HG02970 (cell line): ENCODE data around the gene FKBP14.
A peak's percentile ranks its signal among the peaks of the same experiment; 100 is the strongest.

Experiments used
- ATAC-seq: cut with Tn5 transposase; IDR thresholded peaks from one replicate; pipeline ENCODE4 v1.9.1; 2021; ENCODE audit warnings: mild to moderate bottlenecking, moderate library complexity, moderate number of reproducible peaks; ENCODE audit not compliant: unreplicated experiment, low FRiP score

Gene FKBP14

GRCh38 chr7:29995652-29996051, 30.9 kb downstream of the FKBP14 start:
- no peak for ATAC-seq

GRCh38 chr7:29993140-29993539, 33.4 kb downstream of the FKBP14 start:
- ATAC-seq, result no peak

GRCh38 chr7:29991937-29992336, 34.6 kb downstream of the FKBP14 start:
- ATAC-seq, result no peak

- ATAC-seq, result no peak
Observed at GRCh38 chr7:29990931-29991330, 35.6 kb downstream of the FKBP14 start.

- ATAC-seq, result peak; percentile 36
Observed at GRCh38 chr7:29989257-29989995, 37.1 kb downstream of the FKBP14 start, which contains the start of gene SCRN1. TSS of gene SCRN1 (minus strand) at chr7:29989801. CDS start at chr7:29969067, 20,734 bp downstream.

GRCh38 chr7:29988424-29989256, 37.9 kb downstream of the FKBP14 start:
- ATAC-seq, result peak; percentile 31

GRCh38 chr7:29987811-29988317, 38.6 kb downstream of the FKBP14 start:
- ATAC-seq, result no peak

GRCh38 chr7:29987083-29987482, 39.4 kb downstream of the FKBP14 start:
- ATAC-seq, result no peak

GRCh38 chr7:29980151-29980550, 46.4 kb downstream of the FKBP14 start:
- ATAC-seq, result no peak

GRCh38 chr7:29977886-29978651, 48.4 kb downstream of the FKBP14 start:
- no peak for ATAC-seq

- ATAC-seq, result no peak
Observed at GRCh38 chr7:29976673-29977415, 49.7 kb downstream of the FKBP14 start.

- no peak for ATAC-seq
Observed at GRCh38 chr7:29976266-29976665, 50.2 kb downstream of the FKBP14 start.

- no peak for ATAC-seq
Observed at GRCh38 chr7:29975561-29975960, 50.9 kb downstream of the FKBP14 start.

- no peak for ATAC-seq
Observed at GRCh38 chr7:29974286-29974685, 52.2 kb downstream of the FKBP14 start.

GRCh38 chr7:29972315-29972669, 54.2 kb downstream of the FKBP14 start:
- ATAC-seq, result no peak

- no peak for ATAC-seq
Observed at GRCh38 chr7:29971566-29972314, 54.8 kb downstream of the FKBP14 start.

GRCh38 chr7:29970158-29970557, 56.3 kb downstream of the FKBP14 start:
- no peak for ATAC-seq

- ATAC-seq, result no peak
Observed at GRCh38 chr7:29969738-29970137, 56.8 kb downstream of the FKBP14 start.

- no peak for ATAC-seq
Observed at GRCh38 chr7:29968683-29969395, 57.7 kb downstream of the FKBP14 start.
